CD4-positive, alpha-beta T cell treated with Interleukin-15 for 1 hour (primary cell): Measurements from ENCODE around the gene CCHCR1.
"Not testable (repeated sequence)": the region's sequence is repeated elsewhere in the genome, so short reads cannot be mapped to it uniquely, and the experiment has no call there.

Experiments
- DNase-seq: peaks from one replicate; pipeline ENCODE4 v3.0.0-alpha.2; 2020

Gene CCHCR1

GRCh38 chr6:31179896-31180295, 22.3 kb upstream of the CCHCR1 start:
- no peak for DNase-seq

- no peak for DNase-seq
Observed at GRCh38 chr6:31179042-31179386, 21.4 kb upstream of the CCHCR1 start.

DNA sequence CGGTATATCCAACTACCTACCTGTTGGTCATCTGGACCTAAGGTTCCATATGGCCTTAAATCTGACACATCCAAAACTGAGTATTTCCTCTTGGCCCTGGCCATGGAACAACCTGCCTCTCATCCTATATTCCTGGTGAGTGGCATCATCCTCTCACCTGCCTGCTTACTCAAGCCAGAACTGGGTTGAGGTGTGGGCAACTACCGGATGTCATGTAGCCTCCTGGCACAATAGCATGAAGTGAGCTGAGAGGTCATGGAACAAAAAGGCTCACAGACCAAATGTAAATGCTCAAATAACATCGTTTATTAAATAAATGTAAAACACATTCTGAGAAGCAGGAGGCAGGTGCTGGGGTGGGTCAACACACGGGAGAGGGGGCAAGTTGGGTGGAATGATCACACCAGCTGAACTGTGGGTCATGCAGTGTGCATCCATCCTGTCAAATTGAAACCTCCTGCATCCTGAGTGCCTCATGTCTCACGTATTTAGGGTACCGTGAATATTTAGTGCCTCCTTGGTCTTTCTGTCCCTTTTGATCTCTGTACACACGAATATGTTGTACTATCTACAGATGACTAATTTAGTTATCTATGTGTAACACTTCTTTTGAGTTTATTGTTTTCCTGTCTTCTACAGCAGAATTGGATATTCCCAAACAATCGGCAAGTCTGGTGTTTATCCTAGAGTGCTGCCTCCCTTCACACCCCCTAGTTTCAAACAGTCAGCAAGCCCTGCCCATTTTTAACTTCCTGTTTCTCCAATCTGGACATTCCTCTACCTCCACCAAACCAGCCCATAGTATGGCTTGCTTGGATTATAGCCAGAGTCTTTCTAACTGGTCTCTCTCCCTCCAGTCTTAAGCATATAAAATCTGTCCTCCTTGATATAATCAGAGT, 20.8 kb upstream of the CCHCR1 start:
- DNase-seq: no peak

GRCh38 chr6:31175971-31176370, 18.4 kb upstream of the CCHCR1 start:
- no peak for DNase-seq

GRCh38 chr6:31174378-31174777, 16.8 kb upstream of the CCHCR1 start:
- DNase-seq: no peak

DNA sequence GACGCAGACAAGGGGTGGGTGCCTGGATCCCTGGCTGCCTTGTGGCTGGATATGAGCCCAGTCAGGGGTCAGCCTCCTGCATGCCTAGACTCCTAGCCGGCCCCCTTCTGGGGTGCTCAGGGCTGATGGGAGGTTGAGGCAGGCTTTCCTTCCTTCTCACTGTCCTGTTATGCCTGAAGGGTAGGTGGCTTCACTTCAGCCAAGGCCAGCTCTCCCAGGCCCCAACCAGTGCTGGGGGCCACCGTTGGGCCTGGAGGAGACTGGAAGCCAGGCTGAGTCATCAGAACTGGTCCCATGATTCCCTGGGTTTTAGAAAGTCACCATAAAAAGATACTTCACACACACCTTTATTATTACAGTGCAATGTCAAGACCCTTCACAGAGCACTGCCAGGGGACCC, 15.8 kb upstream of the CCHCR1 start:
- DNase-seq: no peak

- no peak for DNase-seq
Observed at GRCh38 chr6:31172973-31173384, 15.4 kb upstream of the CCHCR1 start.

GRCh38 chr6:31171931-31172905, 14.6 kb upstream of the CCHCR1 start:
- no peak for DNase-seq

DNA sequence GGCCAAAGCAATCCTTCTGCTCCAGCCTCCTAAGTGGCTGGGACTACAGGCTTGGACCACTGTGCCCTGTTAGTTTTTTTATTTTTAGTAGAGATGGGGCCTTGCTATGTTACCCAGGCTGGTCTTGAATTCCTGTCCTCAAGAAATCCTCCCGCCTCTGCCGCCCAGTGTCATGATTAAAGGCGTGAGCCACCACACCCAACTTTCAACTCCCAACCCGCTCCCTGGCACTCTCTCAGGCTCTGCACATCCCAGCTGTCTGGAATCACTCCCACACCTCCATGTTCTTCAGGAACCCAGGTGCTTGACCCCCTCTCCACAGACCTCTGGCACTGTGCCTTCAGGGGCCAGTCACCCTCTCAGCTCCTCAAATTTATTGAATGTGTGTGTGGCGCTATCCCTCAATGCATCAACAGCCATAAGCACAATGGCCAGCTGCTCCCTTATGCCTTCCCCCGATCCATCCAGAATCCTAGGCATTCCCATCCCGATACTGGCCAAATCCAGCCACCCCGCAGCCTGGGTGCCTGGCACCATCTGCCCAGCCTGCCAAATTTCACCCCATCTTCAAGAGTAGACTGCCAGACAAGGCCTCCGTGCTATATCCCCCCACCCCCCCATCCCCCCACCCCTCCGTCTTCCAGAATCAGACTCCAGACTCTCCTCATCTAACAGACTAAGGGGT, 13.5 kb upstream of the CCHCR1 start:
- no peak for DNase-seq

DNA sequence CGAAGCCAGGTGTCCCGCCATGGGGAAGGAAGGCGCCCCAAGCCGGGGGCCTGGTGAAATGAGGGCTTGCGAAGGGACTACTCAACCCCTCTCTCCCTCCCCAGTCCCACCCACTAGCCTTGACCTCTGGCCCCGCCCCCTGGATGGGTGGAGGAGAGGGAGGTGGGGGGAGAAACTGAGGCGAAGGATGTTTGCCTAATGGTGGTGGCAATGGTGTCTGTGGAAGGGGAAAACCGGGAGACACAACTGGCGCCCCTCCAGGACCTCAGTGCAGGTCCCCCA, 12.9 kb upstream of the CCHCR1 start, which contains the start of gene POU5F1:
Gene POU5F1, minus strand, starts transcription at position 83 of the 282 bp plus-strand sequence. Its CDS starts 62 bp downstream, at position 21.
- no peak for DNase-seq

- not testable (repeated sequence) for DNase-seq
Observed at GRCh38 chr6:31169858-31170599, 12.4 kb upstream of the CCHCR1 start.

- DNase-seq: no peak
Observed at GRCh38 chr6:31169123-31169857, 11.7 kb upstream of the CCHCR1 start.

GRCh38 chr6:31168606-31169005, 11.0 kb upstream of the CCHCR1 start:
- no peak for DNase-seq

- no peak for DNase-seq
Observed at GRCh38 chr6:31165986-31166385, 8.4 kb upstream of the CCHCR1 start.

GRCh38 chr6:31165064-31165832, 7.6 kb upstream of the CCHCR1 start:
- not testable (repeated sequence) for DNase-seq

GRCh38 chr6:31164475-31165063, 7.0 kb upstream of the CCHCR1 start:
- not testable (repeated sequence) for DNase-seq

GRCh38 chr6:31163922-31164321, 6.3 kb upstream of the CCHCR1 start:
- no peak for DNase-seq

DNA sequence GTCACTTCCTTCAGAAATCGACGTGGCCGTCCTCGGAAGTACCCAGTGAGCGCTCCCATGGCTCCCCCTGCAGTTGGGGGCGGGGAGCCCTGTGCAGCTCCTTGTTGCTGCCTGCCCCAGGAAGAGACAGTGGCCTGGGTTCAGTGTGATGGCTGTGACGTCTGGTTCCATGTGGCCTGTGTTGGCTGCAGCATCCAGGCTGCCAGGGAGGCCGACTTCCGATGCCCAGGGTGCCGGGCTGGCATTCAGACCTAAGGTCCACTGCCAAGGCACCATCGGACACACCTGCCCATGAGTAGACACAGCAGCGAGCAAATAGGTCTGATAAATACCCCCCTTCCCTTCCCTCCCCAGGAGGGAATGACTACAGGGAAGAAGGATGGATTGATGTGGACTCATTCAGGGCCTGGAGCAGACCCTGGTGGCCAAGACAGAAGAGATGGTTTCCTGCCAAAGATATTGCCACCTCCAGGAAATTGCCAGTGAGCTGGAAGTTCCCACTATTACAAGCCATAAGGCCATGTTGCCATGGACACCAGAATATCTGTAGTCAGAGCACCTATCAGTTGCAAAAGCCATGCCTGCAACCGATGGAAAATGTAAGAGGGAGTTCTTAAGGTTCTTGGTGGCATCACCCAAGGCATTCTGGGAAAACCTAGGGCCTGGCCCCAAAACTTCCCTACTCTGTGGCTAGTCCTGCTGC, 5.0 kb upstream of the CCHCR1 start:
- no peak for DNase-seq

- DNase-seq: no peak
Observed at GRCh38 chr6:31161216-31162126, 3.9 kb upstream of the CCHCR1 start.
